Large intestine (tissue), 3 donors: ENCODE data around the gene TRIM56. TPM values are rescaled to one million over a fixed set of nuclear protein-coding genes. Genes with fewer than 3 reads are reported as not detected.
"Not testable (repeated sequence)": the region's sequence is repeated elsewhere in the genome, so short reads cannot be mapped to it uniquely, and the experiment has no call there.

Experiments used
- DNase-seq, 2 donors: peaks; one replicate each; pipeline versions ENCODE4 v3.0.0 to v3.0.0-alpha.2; 2013
- H3K27ac ChIP-seq: one replicate; pipeline ENCODE4 v1.5.1; 2013; ENCODE audit warnings: low read length
- H3K27me3 ChIP-seq: 2 replicates; pipeline ENCODE4 v1.6.1; 2013; ENCODE audit warnings: low read length; ENCODE audit not compliant: control insufficient read depth, insufficient read depth
- H3K36me3 ChIP-seq: 2 replicates; pipeline ENCODE4 v1.6.1; 2013; ENCODE audit warnings: low read length; ENCODE audit not compliant: control insufficient read depth, insufficient read depth
- H3K4me1 ChIP-seq: one replicate; pipeline ENCODE4 v1.6.1; 2013; ENCODE audit warnings: low read length; ENCODE audit not compliant: control insufficient read depth, insufficient read depth
- H3K4me3 ChIP-seq: one replicate; pipeline ENCODE4 v1.5.1; 2013; ENCODE audit warnings: low read length
- H3K9me3 ChIP-seq: one replicate; pipeline ENCODE4 v1.6.1; 2013; ENCODE audit warnings: mild to moderate bottlenecking, low read depth, low read length, moderate library complexity; ENCODE audit not compliant: control insufficient read depth
- WGBS: methylation state at CpG from one replicate; pipeline ENCODE4 v1.1.5; 2013; ENCODE audit warnings: low lambda C conversion rate; ENCODE audit not compliant: insufficient coverage; 5-methylcytosine and 5-hydroxymethylcytosine counted together
- polyA plus RNA-seq: library from polyadenylated mRNA; unstranded; fragments of 120-200 nt; gene quantifications from one replicate; pipeline ENCODE4 v1.2.1, GENCODE V29; 2013

Gene TRIM56
- polyA plus RNA-seq, 1 donor: 25.6 TPM

- H3K4me1 ChIP-seq: no peaks in the 10 kb centered on the region
- WGBS: 20% methylated on average over 3 of the region's 15 CpGs
- no peaks in the 10 kb centered on the region for H3K36me3 ChIP-seq
- no peak for DNase-seq
- H3K9me3 ChIP-seq: no peaks in the 10 kb centered on the region
- no peak overlapping the region for H3K27ac ChIP-seq
- peaks cover 21% of the 10 kb centered on the region for H3K27me3 ChIP-seq
- no peak overlapping the region for H3K4me3 ChIP-seq
Measured at GRCh38 chr7:101066141-101066832, 19.0 kb upstream of the TRIM56 start.

DNA sequence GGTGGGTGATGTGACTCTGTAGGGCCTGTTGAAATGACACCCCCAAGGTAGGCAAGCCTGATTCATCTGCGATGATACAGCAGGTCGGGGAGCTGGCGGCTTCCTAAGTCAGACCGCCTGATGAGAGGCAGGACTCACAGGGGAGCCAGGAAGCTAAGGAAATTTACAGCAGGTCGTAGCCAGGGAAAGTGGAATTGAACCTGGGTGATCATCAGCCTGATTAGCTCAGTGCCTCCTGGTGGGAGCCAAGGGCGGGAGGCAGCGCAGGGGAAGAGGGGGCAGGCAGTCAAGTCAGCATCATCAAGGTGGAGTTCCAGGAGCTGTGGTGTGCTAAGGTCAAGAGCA lies 18.5 kb upstream of the TRIM56 start:
- Histone ChIP-seq H3K27ac (no peak overlapping the region), H3K27me3 (peaks cover 24% of the 10 kb centered on the region), H3K4me3 (no peak overlapping the region), H3K36me3 (no peaks in the 10 kb centered on the region), H3K4me1 (no peaks in the 10 kb centered on the region), H3K9me3 (no peaks in the 10 kb centered on the region)
- WGBS: no CpG with 5 or more reads among the region's 7 CpGs
- no peak for DNase-seq

GRCh38 chr7:101068401-101068800 lies 16.9 kb upstream of the TRIM56 start:
- no peak overlapping the region for H3K4me3 ChIP-seq
- H3K27me3 ChIP-seq: peaks cover 24% of the 10 kb centered on the region
- no peaks in the 10 kb centered on the region for H3K36me3 ChIP-seq
- no peak overlapping the region for H3K27ac ChIP-seq
- no CpG with 5 or more reads among the region's 10 CpGs for WGBS
- H3K4me1 ChIP-seq: no peaks in the 10 kb centered on the region
- H3K9me3 ChIP-seq: no peaks in the 10 kb centered on the region
- no peak for DNase-seq

- not testable (repeated sequence) for H3K27ac ChIP-seq, H3K36me3 ChIP-seq, H3K9me3 ChIP-seq, H3K4me1 ChIP-seq, DNase-seq, H3K4me3 ChIP-seq
- 73% methylated on average over 3 of the region's 14 CpGs for whole genome bisulfite sequencing
- peaks cover 15% of the 10 kb centered on the region for H3K27me3 ChIP-seq
Measured at GRCh38 chr7:101071362-101072104, 13.7 kb upstream of the TRIM56 start.

DNA sequence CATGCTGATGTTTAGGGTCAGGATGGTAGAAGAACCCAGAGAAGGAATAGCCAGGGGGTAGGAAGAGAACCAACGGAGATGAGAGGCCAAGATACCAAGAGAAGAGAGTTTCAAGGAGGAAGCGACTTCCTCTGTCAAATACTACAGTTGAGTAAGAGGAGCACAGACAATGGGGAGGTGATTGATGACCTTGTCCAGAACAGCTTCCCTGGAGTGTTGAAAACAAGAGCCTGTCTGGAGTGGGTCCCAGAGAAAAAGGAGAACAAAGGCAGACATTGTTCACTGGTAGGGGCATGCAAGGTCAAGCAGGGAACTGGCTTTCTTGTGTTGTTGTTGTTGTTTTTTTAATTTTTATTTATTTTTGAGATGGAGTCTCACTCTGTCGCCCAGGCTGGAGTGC lies 9.6 kb upstream of the TRIM56 start:
- H3K27me3 ChIP-seq: peaks cover 3% of the 10 kb centered on the region
- 43% methylated on average over 1 of the region's 3 CpGs for WGBS

DNA sequence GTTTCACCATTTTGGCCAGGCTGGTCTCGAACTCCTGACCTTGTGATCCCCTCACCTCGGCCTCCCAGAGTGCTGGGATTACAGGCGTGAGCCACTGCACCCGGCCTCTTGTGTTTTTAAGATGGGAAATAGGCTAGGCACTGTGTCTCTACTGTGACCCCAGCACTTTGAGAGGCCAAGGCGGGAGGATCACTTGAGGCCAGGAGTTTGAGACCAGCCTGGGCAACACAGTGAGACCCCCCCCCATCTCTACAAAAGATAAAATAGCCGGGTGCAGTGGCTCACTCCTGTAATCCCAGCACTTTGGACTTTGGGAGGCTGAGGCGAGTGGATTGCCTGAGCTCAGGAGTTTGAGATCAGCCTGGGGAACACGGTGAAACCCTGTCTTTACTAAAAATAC lies 9.1 kb upstream of the TRIM56 start:
- not testable (repeated sequence) for H3K36me3 ChIP-seq, H3K4me1 ChIP-seq, H3K27me3 ChIP-seq, H3K27ac ChIP-seq, H3K4me3 ChIP-seq, H3K9me3 ChIP-seq, DNase-seq
- WGBS: no CpG with 5 or more reads among the region's 8 CpGs

More for the DNA sequence above, 9.6 kb upstream of the TRIM56 start:
- Histone ChIP-seq H3K27ac (no peak overlapping the region), H3K36me3 (no peaks in the 10 kb centered on the region), H3K4me1 (peaks cover 3% of the 10 kb centered on the region), H3K4me3 (no peak overlapping the region), H3K9me3 (no peaks in the 10 kb centered on the region)
- no peak for DNase-seq

- no peaks in the 10 kb centered on the region for H3K36me3 ChIP-seq
- no peak overlapping the region for H3K4me3 ChIP-seq
- H3K27me3 ChIP-seq: no peaks in the 10 kb centered on the region
- H3K27ac ChIP-seq: no peak overlapping the region
- no peaks in the 10 kb centered on the region for H3K9me3 ChIP-seq
- WGBS: 88% methylated on average over 1 of the region's 13 CpGs
- peaks cover 3% of the 10 kb centered on the region for H3K4me1 ChIP-seq
- DNase-seq: peak; percentile 73 to 79
Measured at GRCh38 chr7:101077303-101078086, 7.8 kb upstream of the TRIM56 start.

DNA sequence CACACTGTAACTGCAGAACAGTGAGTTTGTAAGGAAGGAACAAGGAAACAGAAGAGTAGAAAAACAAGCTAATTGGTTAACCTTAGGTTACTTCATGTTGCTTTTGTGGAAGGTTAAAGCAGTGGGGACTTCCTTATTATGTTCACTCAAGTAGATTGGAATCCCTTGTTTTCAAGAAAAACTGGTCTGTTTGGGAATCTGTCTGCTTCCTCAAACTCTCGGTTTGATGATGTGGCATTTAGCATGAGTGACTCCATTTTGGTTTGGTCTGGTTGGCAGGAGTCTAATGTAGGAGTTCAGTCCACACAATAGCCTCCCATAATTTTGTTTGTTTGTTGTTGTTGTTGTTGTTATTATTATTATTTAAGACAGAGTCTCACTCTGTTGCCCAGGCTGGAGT lies 3.8 kb upstream of the TRIM56 start:
- H3K4me3 ChIP-seq: no peak overlapping the region
- DNase-seq: no peak
- no peak overlapping the region for H3K27ac ChIP-seq
- no peaks in the 10 kb centered on the region for H3K36me3 ChIP-seq
- no peaks in the 10 kb centered on the region for H3K9me3 ChIP-seq
- peaks cover 16% of the 10 kb centered on the region for H3K4me1 ChIP-seq
- WGBS: no CpG with 5 or more reads among the region's 1 CpG
- no peaks in the 10 kb centered on the region for H3K27me3 ChIP-seq

DNA sequence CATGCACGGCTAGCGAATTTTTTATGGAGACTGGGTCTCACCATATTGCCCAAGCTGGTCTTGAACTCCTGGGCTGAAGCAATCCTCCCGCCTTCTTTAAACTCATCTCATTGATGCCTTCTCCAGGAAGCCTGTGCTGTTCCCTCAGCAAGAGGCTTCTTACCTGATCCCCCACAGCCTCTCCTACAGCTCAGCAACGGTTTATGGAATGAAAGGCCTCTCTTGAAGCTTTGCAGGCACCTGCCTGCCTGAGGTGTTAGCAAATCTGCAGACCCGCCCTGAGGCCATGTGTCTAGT lies 468 bp upstream of the TRIM56 start:
- peak overlapping the region; percentile 91 for H3K4me3 ChIP-seq
- H3K27ac ChIP-seq: peak overlapping the region; percentile 98
- no peak for DNase-seq
- H3K4me1 ChIP-seq: peaks cover 21% of the 10 kb centered on the region
- H3K27me3 ChIP-seq: no peaks in the 10 kb centered on the region
- peaks cover 3% of the 10 kb centered on the region for H3K9me3 ChIP-seq
- no CpG with 5 or more reads among the region's 5 CpGs for WGBS
- peaks cover 31% of the 10 kb centered on the region for H3K36me3 ChIP-seq

GRCh38 chr7:101087334-101088068 lies 2.2 kb downstream of the TRIM56 start:
- no peak overlapping the region for H3K4me3 ChIP-seq
- H3K27ac ChIP-seq: no peak overlapping the region
- H3K4me1 ChIP-seq: peaks cover 21% of the 10 kb centered on the region
- H3K36me3 ChIP-seq: peaks cover 39% of the 10 kb centered on the region
- WGBS: no CpG with 5 or more reads among the region's 45 CpGs
- H3K27me3 ChIP-seq: no peaks in the 10 kb centered on the region
- H3K9me3 ChIP-seq: peaks cover 12% of the 10 kb centered on the region
- no peak for DNase-seq
